Mesendoderm (in vitro differentiated cells): ENCODE results near the gene TCERG1L.

Experiments used
- DNase-seq: peaks from one replicate; pipeline ENCODE4 v3.0.0; 2013
- H2AK5ac ChIP-seq: 2 replicates; pipeline ENCODE4 v1.6.1; 2013; ENCODE audit warnings: low read length, inconsistent platforms
- H2BK120ac ChIP-seq: 2 replicates; pipeline ENCODE4 v1.6.1; 2013; ENCODE audit warnings: low read depth, mild to moderate bottlenecking, low read length, moderate library complexity, mixed read lengths
- H2BK15ac ChIP-seq: replicated peaks from 2 replicates; pipeline ENCODE4 v1.6.1; 2013; ENCODE audit warnings: low read depth, mild to moderate bottlenecking, moderate library complexity
- H2BK5ac ChIP-seq: 2 replicates; pipeline ENCODE4 v1.6.1; 2013; ENCODE audit warnings: low read length, inconsistent platforms
- H3K18ac ChIP-seq: 2 replicates; pipeline ENCODE4 v1.6.1; 2013; ENCODE audit warnings: mild to moderate bottlenecking, low read length, mixed read lengths
- H3K23ac ChIP-seq: one replicate; pipeline ENCODE4 v1.6.1; 2013; ENCODE audit warnings: low read length
- H3K27ac ChIP-seq: 2 replicates; pipeline ENCODE4 v1.5.1; 2013; ENCODE audit warnings: low read depth, mild to moderate bottlenecking, inconsistent platforms, low read length, moderate library complexity
- H3K27me3 ChIP-seq: 2 replicates; pipeline ENCODE4 v1.6.1; 2013; ENCODE audit warnings: low read length, control low read depth, mild to moderate bottlenecking, inconsistent platforms; ENCODE audit not compliant: insufficient read depth, poor library complexity
- H3K36me3 ChIP-seq: 2 replicates; pipeline ENCODE4 v1.6.1; 2013; ENCODE audit warnings: low read length, inconsistent platforms; ENCODE audit not compliant: control insufficient read depth, insufficient read depth
- H3K4ac ChIP-seq: one replicate; pipeline ENCODE4 v1.6.1; 2013; ENCODE audit warnings: low read depth, mild to moderate bottlenecking, low read length, moderate library complexity
- H3K4me1 ChIP-seq: 2 replicates; pipeline ENCODE4 v1.6.1; 2013; ENCODE audit warnings: low read depth, low read length, inconsistent platforms; ENCODE audit not compliant: control insufficient read depth
- H3K4me2 ChIP-seq: 2 replicates; pipeline ENCODE4 v1.6.1; 2013; ENCODE audit warnings: low read length
- H3K4me3 ChIP-seq: 2 replicates; pipeline ENCODE4 v1.5.1; 2013; ENCODE audit warnings: mild to moderate bottlenecking, low read length
- H3K56ac ChIP-seq: one replicate; pipeline ENCODE4 v1.6.1; 2013; ENCODE audit warnings: low read length
- H3K79me1 ChIP-seq: 2 replicates; pipeline ENCODE4 v1.6.1; 2013; ENCODE audit warnings: low read length, inconsistent platforms
- H3K79me2 ChIP-seq: 2 replicates; pipeline ENCODE4 v1.6.1; 2013; ENCODE audit warnings: mild to moderate bottlenecking, low read length; ENCODE audit not compliant: control insufficient read depth, insufficient read depth
- H3K9ac ChIP-seq: 2 replicates; pipeline ENCODE4 v1.6.1; 2013; ENCODE audit warnings: low read length, inconsistent platforms
- H4K5ac ChIP-seq: one replicate; pipeline ENCODE4 v1.6.1; 2013; ENCODE audit warnings: low read length
- H4K8ac ChIP-seq: one replicate; pipeline ENCODE4 v1.6.1; 2013; ENCODE audit warnings: low read depth, mild to moderate bottlenecking, control low read depth, low read length, moderate library complexity
- WGBS: extraction: QIAGEN DNeasy Blood & Tissue Kit; methylation state at CpG from one replicate; pipeline ENCODE4 v1.1.7; 2013; ENCODE audit warnings: low lambda C conversion rate, missing lambda C conversion rate; ENCODE audit not compliant: insufficient coverage; ENCODE audit errors: extremely low coverage; 5-methylcytosine and 5-hydroxymethylcytosine counted together

Gene TCERG1L

GRCh38 chr10:131119626-131120355 lies 191.7 kb downstream of the TCERG1L start:
- H3K56ac ChIP-seq = no peak overlapping the region
- no peaks in the 10 kb centered on the region for H3K79me1 ChIP-seq
- DNase-seq = no peak
- H2BK15ac ChIP-seq = no peak overlapping the region
- WGBS = no CpG with 5 or more reads among the region's 17 CpGs
- H3K9ac ChIP-seq = no peak overlapping the region
- H3K23ac ChIP-seq = no peak overlapping the region
- H3K4me3 ChIP-seq = no peak overlapping the region
- H3K4ac ChIP-seq = no peak overlapping the region
- H2BK120ac ChIP-seq = no peak overlapping the region
- no peak overlapping the region for H2AK5ac ChIP-seq
- no peak overlapping the region for H3K18ac ChIP-seq
- no peak overlapping the region for H4K5ac ChIP-seq
- no peak overlapping the region for H3K27ac ChIP-seq
- no peak overlapping the region for H2BK5ac ChIP-seq
- no peak overlapping the region for H4K8ac ChIP-seq
- H3K4me2 ChIP-seq = no peak overlapping the region
- H3K36me3 ChIP-seq = no peaks in the 10 kb centered on the region
- no peaks in the 10 kb centered on the region for H3K79me2 ChIP-seq
- H3K27me3 ChIP-seq = no peaks in the 10 kb centered on the region
- no peaks in the 10 kb centered on the region for H3K4me1 ChIP-seq

GRCh38 chr10:131117416-131118212 lies 193.9 kb downstream of the TCERG1L start:
- Histone ChIP-seq H3K56ac (no peak overlapping the region), H3K9ac (no peak overlapping the region), H3K4me1 (no peaks in the 10 kb centered on the region), H3K36me3 (no peaks in the 10 kb centered on the region), H3K18ac (no peak overlapping the region), H3K27ac (no peak overlapping the region), H4K8ac (no peak overlapping the region), H3K4ac (no peak overlapping the region), H3K4me3 (no peak overlapping the region), H3K23ac (no peak overlapping the region), H3K79me1 (no peaks in the 10 kb centered on the region), H3K79me2 (no peaks in the 10 kb centered on the region), H2BK5ac (no peak overlapping the region), H2BK120ac (no peak overlapping the region), H3K27me3 (no peaks in the 10 kb centered on the region), H2AK5ac (no peak overlapping the region), H3K4me2 (no peak overlapping the region), H4K5ac (no peak overlapping the region), H2BK15ac (no peak overlapping the region)
- no peak for DNase-seq
- no CpG with 5 or more reads among the region's 21 CpGs for WGBS

GRCh38 chr10:131116991-131117375 lies 194.5 kb downstream of the TCERG1L start:
- H4K5ac ChIP-seq = no peak overlapping the region
- no peak overlapping the region for H3K56ac ChIP-seq
- no peaks in the 10 kb centered on the region for H3K4me1 ChIP-seq
- H3K27ac ChIP-seq = no peak overlapping the region
- H3K4me3 ChIP-seq = no peak overlapping the region
- no peak overlapping the region for H3K9ac ChIP-seq
- no peak overlapping the region for H2AK5ac ChIP-seq
- no peak overlapping the region for H4K8ac ChIP-seq
- no peak overlapping the region for H3K18ac ChIP-seq
- H3K4me2 ChIP-seq = no peak overlapping the region
- H3K4ac ChIP-seq = no peak overlapping the region
- no peaks in the 10 kb centered on the region for H3K36me3 ChIP-seq
- no peak overlapping the region for H3K23ac ChIP-seq
- no peak overlapping the region for H2BK5ac ChIP-seq
- H3K79me1 ChIP-seq = no peaks in the 10 kb centered on the region
- no peaks in the 10 kb centered on the region for H3K27me3 ChIP-seq
- H2BK120ac ChIP-seq = no peak overlapping the region
- no peak for DNase-seq
- H3K79me2 ChIP-seq = no peaks in the 10 kb centered on the region
- H2BK15ac ChIP-seq = no peak overlapping the region
- WGBS = no CpG with 5 or more reads among the region's 9 CpGs

- Histone ChIP-seq H3K9ac (no peak overlapping the region), H3K23ac (no peak overlapping the region), H3K4ac (no peak overlapping the region), H4K5ac (no peak overlapping the region), H3K4me3 (no peak overlapping the region), H2AK5ac (no peak overlapping the region), H3K27me3 (no peaks in the 10 kb centered on the region), H3K4me1 (no peaks in the 10 kb centered on the region), H3K4me2 (no peak overlapping the region), H3K79me1 (no peaks in the 10 kb centered on the region), H4K8ac (no peak overlapping the region), H3K27ac (no peak overlapping the region), H2BK15ac (no peak overlapping the region), H3K36me3 (no peaks in the 10 kb centered on the region), H2BK120ac (no peak overlapping the region), H3K18ac (no peak overlapping the region), H3K79me2 (no peaks in the 10 kb centered on the region), H2BK5ac (no peak overlapping the region), H3K56ac (no peak overlapping the region)
- no CpG with 5 or more reads among the region's 24 CpGs for WGBS
- no peak for DNase-seq
Measured at GRCh38 chr10:131116216-131116990, 195.1 kb downstream of the TCERG1L start.

- Histone ChIP-seq H3K56ac (no peak overlapping the region), H3K79me1 (no peaks in the 10 kb centered on the region), H4K8ac (no peak overlapping the region), H3K18ac (no peak overlapping the region), H3K4me2 (no peak overlapping the region), H2BK120ac (no peak overlapping the region), H3K36me3 (no peaks in the 10 kb centered on the region), H4K5ac (no peak overlapping the region), H2AK5ac (no peak overlapping the region), H3K79me2 (no peaks in the 10 kb centered on the region), H3K23ac (no peak overlapping the region), H2BK15ac (no peak overlapping the region), H2BK5ac (no peak overlapping the region), H3K9ac (no peak overlapping the region), H3K4me1 (no peaks in the 10 kb centered on the region), H3K27ac (no peak overlapping the region), H3K27me3 (no peaks in the 10 kb centered on the region), H3K4ac (no peak overlapping the region), H3K4me3 (no peak overlapping the region)
- no CpG with 5 or more reads among the region's 4 CpGs for WGBS
- no peak for DNase-seq
Measured at GRCh38 chr10:131115801-131116200, 195.7 kb downstream of the TCERG1L start.
